Stimulated activated naive CD4-positive, alpha-beta T cell (primary cell): ENCODE data around the gene BMPER.

Source experiments
- DNase-seq, 6 experiments: peaks; one replicate each; lab custom pipeline; 2025; lab: John Stamatoyannopoulos, UW

BMPER gene

DNA sequence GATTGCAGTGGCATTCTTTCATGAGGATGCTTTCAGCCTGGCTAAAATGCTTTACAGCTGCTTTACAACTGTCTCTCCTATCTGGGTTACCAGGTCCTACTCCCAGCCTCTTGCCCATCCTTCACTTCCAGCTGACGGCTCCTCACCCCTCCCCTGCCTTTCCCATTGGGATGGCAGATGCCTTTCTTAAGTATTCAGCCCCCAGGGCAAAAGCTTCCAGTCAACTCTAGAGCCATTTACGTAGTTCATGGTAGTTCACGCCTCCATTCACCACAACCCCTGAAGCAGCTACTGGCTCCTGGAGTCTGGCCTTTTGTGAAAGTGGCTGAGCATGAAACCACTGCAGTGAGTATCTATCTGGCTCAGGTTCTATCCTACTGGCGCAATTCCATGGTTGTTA, 17.2 kb upstream of the BMPER start:
- DNase-seq: no peak

DNA sequence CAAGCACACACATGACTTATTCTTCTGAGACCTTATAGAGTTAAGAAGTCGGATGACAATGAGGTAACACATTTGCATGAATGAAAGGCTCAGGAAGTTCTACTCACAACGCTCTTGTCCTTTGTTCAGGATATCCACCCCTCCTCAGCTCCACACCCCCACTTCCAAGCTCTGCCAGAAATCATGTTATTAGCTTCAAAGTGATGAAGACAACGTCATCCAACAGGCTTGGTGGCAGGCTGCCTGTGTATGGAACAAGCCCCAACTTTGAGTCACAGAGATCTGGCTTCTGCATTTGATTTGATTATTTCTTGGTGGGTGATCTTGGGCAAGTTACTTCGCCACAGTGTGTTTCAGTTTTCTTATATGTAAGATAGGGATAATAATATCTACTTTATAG, 12.4 kb upstream of the BMPER start:
- DNase-seq: no peak

GRCh38 chr7:33893377-33893776, 12.0 kb upstream of the BMPER start:
- DNase-seq: no peak

DNA sequence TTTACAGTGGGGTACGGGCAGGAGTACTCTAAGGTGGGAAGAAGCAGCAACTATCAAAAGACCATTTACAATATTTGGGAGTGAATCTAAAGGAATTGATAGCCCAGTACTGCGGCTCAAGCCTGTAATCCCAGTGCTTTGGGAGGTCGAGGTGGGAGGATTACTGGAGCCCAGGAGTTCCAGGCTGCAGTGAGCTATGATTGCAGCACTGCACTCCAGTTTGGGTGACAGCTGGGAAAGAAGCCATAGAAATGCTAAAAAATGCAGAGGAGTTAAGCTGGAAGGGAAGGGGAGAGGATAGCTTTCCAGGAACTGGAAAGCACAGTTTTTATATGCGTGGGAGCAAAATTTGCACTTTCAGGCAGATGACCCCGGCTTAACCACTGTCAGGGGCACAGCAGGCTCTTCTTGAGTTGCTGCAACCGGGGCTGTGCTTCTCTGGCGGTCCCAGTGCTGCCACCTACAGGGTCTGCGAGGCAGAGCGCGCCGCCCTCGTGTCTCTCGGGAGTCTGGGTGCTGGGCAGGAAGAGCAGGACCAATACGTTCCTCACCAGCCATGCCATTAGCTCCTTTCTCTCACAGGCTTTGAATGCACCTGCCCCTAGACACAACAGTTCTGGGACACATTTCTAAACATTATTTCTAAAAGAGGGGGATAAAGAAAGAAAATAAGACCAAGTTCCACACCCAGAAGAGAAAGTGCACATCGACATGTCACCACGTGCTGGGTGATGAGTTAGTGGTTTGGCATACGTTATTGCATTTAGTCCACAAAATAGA, 10.1 kb upstream of the BMPER start:
- DNase-seq: peak; percentile 25 to 61 (median 39)

DNA sequence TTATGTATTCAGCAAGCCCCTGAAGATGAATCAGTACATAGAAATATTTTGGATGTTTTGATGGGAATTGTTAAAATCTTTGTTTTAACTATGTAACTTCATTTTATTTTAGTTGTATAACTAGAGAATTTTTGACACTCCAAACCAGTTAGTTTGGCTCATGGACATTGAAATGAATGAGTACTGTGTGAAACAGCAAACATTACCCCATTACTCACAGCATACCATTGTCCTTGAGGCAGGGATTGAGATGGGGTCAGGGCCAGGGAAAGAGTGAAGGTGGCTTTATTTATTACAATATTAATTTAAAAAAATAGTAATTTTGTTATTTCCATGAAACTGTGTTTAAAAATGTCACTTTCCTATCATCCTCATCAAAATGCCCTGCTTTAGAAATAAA, 4.8 kb upstream of the BMPER start:
- no peak for DNase-seq

DNA sequence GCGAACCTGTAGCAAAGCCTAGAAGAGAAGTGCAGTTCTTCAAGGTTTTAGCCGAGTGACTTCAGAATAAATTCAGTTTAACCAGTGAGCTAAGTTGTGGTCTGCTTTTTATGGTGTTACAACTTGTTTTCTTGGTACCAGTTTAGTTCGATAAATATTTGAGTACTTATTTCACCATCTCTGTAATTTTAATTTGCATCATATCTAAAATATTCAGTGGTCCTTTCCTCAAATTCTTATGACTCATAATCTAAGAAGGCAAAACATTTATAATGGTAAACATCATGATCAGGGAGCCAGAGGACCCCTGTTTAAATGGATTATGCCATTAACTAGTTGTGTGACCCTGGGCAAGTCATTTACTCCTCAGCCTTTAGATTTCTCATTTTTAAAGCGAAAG, 4.1 kb upstream of the BMPER start:
- no peak for DNase-seq

DNA sequence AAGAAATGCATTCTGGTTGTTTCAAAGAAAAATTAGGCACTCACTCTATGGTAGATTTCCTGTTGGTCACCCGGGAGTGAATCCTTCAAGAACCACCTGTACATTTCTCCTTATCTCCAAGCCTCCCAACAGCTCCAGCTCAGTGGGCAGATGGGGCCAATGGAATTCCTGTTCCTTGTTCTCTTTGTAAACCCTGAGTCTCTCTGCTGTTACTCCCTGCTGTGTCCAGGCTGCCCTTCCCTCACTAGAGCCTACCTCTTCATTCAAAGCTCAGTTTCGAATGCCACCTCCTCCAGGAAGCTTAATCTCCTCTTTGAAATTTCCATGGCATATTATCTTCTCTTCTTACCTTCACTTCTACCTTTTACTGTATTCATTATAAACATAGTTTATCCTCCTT, 3.5 kb upstream of the BMPER start:
- DNase-seq: no peak

- no peak for DNase-seq
These were observed 2.6 kb upstream of the BMPER start for GRCh38 chr7:33902746-33903145.

DNA sequence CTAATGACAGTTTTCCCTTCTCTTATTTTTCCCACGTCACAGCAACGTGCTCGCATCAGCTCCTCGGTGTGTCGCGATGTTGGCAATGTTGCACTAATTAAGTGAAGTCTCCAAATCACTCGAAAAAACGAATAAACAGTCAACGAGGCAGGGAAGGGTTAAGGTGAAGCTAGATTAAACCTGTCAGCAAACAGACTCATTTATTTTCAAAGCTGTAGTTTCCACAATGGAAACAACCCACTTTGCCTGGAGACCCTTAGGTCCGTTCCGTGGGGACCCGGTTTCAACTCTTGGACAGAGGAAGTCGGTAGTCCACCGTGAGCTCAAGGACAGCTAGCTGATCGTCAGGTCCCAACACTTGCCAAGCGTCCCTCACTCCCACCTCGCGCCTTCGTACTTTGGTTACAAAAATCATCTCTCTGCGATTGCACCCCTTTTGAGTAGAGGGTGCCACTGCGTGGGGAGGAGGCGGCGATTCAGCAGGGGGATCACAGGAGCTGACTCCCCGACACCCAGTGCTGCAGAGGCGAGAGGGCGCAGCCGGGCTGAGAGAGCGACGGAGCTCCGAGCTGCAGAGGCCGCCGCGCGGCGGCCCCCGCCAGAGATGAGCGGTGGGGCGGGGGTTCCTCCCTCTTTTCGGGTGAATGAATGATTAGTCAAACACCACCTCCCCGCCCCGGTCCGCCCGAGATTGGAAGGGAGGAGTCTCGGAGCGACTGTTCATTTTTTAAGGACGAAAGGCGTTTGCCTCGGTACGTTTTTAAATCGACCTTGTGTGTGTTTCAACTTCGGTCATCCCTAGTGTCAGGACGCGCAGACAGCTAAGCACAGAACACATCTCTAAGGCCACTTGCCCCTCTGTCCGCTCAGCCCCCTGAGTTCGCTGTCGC, 1.3 kb upstream of the BMPER start:
- no peak for DNase-seq

GRCh38 chr7:33904681-33905388, 504 bp upstream of the BMPER start:
- DNase-seq: no peak

DNA sequence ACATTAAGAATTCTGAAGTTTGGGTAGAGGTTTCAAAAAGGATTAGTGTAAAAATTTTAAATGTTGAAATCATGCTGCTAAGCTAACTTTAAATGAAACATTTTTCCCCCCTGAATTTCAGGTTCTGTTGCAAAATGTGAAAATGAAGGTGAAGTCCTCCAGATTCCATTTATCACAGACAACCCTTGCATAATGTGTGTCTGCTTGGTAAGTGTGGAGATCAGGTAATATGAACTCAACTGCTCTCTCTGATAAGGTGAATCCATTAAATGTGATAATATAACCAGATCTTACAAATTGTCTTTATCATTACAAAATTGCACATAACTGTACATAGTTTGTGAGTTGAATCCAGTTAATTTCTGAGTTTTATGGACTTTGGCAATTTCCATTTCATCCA, 1.4 kb downstream of the BMPER start:
- no peak for DNase-seq

- no peak for DNase-seq
These were observed 2.3 kb downstream of the BMPER start for GRCh38 chr7:33907625-33908024.

GRCh38 chr7:33909318-33909717, 4.0 kb downstream of the BMPER start:
- no peak for DNase-seq

DNA sequence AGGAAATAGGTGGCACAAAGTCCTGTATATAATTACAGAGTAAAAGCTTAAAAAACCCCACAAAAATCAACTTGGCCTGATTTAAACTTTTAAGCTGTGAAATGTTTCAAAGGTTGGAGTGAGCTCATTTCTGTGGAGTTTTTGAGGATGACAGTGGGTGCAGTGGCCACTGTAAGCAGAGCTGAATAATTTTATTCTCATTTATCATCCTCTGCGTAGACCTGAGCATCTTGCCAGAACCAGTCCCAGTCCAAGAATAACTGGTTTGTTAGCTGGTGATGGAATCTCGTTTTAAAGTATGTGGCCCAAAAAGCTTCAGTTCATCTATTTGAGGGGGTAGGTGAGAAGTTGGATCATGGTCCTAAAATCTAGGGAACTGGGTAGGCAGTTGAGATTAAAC, 4.4 kb downstream of the BMPER start:
- no peak for DNase-seq

- DNase-seq: no peak
These were observed 5.4 kb downstream of the BMPER start for GRCh38 chr7:33910756-33911155.

DNA sequence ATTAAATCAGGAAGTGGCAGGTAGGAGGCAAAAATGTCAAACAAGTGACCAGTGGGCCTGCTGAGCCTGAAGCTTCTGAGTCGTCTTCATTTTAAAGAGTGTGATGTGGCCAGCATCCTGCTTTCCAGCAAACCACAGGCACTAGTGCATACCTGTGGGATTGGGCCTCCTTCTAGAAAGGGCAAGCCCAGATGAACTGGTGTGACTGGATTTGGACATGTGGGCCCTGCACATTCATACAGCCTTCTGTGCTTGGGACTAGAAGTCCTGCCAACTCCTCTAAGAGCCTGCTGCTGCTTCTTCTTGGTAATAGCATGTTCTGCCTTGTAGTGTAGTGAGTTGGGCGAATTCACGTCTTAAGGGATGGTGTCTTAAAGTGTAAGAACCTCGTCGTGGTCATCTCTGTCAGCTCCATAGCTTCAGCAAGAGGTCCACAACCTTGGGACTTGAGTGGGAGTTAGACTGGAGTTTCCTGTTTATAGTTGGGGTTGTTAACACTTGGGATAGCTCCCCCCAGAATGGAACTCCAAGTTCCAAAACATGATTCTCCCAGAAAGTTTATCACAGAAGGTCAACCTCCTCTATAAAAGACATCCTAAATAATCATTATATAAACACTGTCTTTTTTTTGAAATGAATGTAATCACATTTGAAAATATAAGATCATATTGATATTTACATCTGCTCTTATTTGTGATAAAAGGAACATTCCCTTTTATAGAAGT, 11.2 kb downstream of the BMPER start:
- no peak for DNase-seq

- no peak for DNase-seq
These were observed 12.3 kb downstream of the BMPER start for GRCh38 chr7:33917661-33918060.

DNA sequence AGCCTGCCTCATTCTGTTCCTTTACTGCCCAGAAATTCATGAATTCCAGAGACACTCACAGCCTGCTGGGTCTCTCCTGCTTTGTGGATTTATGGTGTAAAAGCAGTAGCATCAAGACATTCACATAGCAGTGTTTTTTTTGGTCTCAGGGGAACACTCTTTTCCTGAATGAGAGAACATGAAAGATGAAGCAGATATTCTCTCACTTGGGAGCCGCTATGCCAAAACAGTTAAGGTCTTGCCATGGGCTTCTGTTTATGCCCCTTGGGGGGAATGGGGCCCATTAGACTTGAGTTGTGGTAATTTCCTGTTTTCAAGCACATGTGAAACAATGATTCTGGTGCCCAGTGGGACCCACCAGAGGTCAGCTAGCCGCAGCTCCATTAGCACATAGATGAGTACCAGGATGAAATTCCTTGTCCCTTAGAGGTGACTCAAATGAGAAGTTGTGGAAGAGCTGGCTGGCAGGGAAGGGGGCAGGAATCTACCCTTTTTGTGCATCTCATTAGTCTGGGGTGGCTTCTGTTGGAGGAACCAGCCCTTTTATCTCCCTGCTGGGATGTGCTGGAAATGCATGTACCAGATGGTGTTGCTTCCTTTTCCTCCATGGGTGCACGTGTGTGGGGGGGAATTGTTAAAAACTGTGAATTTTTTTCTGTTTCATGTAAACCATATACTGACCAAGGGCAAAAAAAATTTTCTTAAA, 13.3 kb downstream of the BMPER start:
- no peak for DNase-seq

DNA sequence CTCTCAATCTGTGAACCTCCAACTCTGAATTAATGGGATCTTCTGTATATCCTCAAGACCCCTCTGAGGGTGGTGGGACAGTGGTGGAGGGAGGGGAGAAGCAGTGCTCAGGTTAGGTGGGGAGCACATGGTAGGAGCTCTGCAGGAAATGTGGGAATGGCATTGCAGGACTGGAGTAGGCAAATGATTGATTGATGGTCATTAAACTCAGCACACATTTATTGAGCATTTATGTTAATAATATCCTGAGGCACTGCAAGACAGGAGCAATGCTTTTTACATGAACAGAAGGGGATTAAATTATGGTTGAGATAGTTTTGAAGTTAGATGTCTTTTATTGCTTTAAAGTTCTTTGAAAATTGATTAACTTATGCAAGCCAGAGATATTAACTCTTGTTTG, 14.1 kb downstream of the BMPER start:
- DNase-seq: no peak

DNA sequence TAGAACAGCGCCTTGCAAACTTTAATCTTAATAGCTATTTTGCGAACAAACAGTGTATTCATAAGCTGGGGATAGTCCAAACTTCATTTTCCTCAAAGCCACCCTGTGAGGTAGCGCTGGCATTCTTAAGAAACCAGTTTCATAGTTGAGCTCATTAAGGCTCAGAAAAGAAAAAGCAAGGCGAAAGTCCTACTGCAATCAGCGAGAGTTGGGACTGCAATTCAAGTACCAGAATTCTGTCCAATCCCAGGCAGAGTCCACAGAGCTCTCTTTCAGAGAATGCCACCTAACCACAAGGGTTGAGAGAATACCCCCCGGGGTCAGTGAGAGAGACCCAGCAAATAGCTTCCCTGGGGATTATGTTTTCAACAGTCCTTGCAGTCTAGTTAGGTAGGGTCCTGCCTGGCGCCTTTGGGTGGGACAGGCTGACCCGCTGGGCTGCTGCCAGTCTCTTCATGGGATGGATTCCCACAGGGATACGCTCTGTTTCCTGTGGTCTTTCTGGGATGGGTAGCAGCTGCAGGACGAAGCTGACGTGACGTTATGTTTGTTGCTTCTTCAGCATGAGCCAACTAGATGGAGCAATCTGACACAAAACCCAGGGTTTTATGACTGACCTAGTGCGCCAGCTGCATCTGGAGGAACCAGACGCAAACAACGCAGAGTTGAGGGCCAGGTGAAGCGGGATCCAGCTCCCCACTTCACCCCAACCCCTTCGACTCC, 16.0 kb downstream of the BMPER start:
- DNase-seq: no peak

DNA sequence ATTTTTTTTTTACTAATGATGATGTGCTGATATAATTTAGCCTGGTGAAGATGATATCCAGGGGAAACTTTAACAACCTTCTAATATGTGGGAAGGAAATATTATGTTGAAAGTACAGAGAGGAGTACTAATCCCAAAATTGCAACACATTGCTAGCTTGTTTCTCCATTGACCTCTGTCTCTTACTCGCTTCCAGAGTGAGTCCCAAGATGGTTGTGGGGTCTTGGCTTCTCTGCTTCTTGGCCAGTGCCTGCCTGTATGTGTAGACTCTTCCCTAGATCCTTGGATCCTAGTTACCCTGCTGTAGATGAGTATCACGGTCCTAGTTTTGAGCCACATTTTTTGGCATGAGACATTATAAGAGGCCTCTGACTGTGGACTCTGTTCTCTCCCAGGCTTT, 17.5 kb downstream of the BMPER start:
- DNase-seq: no peak
